DMS53 (cell line): ENCODE results near the gene GRID2.
"Not testable (repeated sequence)": the region's sequence is repeated elsewhere in the genome, so short reads cannot be mapped to it uniquely, and the experiment has no call there.

ENCODE experiments used
- DNase-seq: peaks from one replicate; lab custom pipeline; 2025; lab: John Stamatoyannopoulos, UW

GRID2 gene

GRCh38 chr4:92303621-92304027 is at the start of gene GRID2:
Gene GRID2, plus strand, starts transcription at chr4:92303966.
- DNase-seq: peak; percentile 54

GRCh38 chr4:92253986-92254671 is 49.6 kb upstream of the GRID2 start:
- DNase-seq: no peak

- no peak for DNase-seq
Observed at GRCh38 chr4:92254767-92255442, 48.9 kb upstream of the GRID2 start.

- no peak for DNase-seq
Observed at GRCh38 chr4:92255920-92256244, 47.9 kb upstream of the GRID2 start.

GRCh38 chr4:92257931-92258857 is 45.6 kb upstream of the GRID2 start:
- DNase-seq: no peak

GRCh38 chr4:92261256-92261655 is 42.5 kb upstream of the GRID2 start:
- DNase-seq: no peak

GRCh38 chr4:92262371-92262770 is 41.4 kb upstream of the GRID2 start:
- DNase-seq: no peak

- no peak for DNase-seq
Observed at GRCh38 chr4:92263010-92263409, 40.8 kb upstream of the GRID2 start.

- no peak for DNase-seq
Observed at GRCh38 chr4:92263575-92263974, 40.2 kb upstream of the GRID2 start.

GRCh38 chr4:92264163-92264562 is 39.6 kb upstream of the GRID2 start:
- no peak for DNase-seq

- no peak for DNase-seq
Observed at GRCh38 chr4:92265021-92265420, 38.7 kb upstream of the GRID2 start.

GRCh38 chr4:92265798-92266197 is 38.0 kb upstream of the GRID2 start:
- no peak for DNase-seq

- no peak for DNase-seq
Observed at GRCh38 chr4:92266521-92266920, 37.2 kb upstream of the GRID2 start.

GRCh38 chr4:92268642-92269041 is 35.1 kb upstream of the GRID2 start:
- DNase-seq: no peak

- peak; percentile 46 for DNase-seq
Observed at GRCh38 chr4:92270908-92271307, 32.9 kb upstream of the GRID2 start.

- DNase-seq: not testable (repeated sequence)
Observed at GRCh38 chr4:92271551-92271950, 32.2 kb upstream of the GRID2 start.

GRCh38 chr4:92277057-92277881 is 26.5 kb upstream of the GRID2 start:
- not testable (repeated sequence) for DNase-seq

GRCh38 chr4:92279296-92279695 is 24.5 kb upstream of the GRID2 start:
- DNase-seq: no peak

GRCh38 chr4:92299152-92299551 is 4.6 kb upstream of the GRID2 start:
- DNase-seq: peak; percentile 1

GRCh38 chr4:92304121-92304520 is 355 bp downstream of the GRID2 start:
- DNase-seq: no peak

- DNase-seq: peak; percentile 43
Observed at GRCh38 chr4:92304606-92305005, 840 bp downstream of the GRID2 start.
